PC-3 (cell line): ENCODE measurements around the gene CDKL4. TPM values are rescaled to one million over a fixed set of nuclear protein-coding genes. Genes with fewer than 3 reads are reported as not detected.

ENCODE experiments used
- ATAC-seq: fragments of 200-7000 bp; cut with Tn5 transposase; 2 replicates; pipeline ENCODE4 v1.9.1; 2020; ENCODE audit warnings: mild to moderate bottlenecking, moderate library complexity
- Bru-seq: library from RNA; stranded (reverse); fragments of 400-500 nt; gene quantifications from one replicate; lab custom pipeline; 2021; lab: Mats Ljungman, UMichigan
- BruChase-seq, 2 experiments: library from RNA; stranded (reverse); fragments of 400-500 nt; gene quantifications; one replicate each; lab custom pipeline; 2021; lab: Mats Ljungman, UMichigan
- BruUV-seq: library from RNA; stranded (reverse); fragments of 400-500 nt; replicated peaks from 2 replicates; lab custom pipeline; 2021; lab: Mats Ljungman, UMichigan
- CTCF ChIA-PET: fragments of 300-600 bp; sonication (Branson Sonifier 250); formaldehyde crosslinking; loops from one replicate; lab custom pipeline; 2022; ENCODE audit warnings: antibody characterized with exemption; lab: Charles Lee
- POLR2A ChIA-PET: fragments of 300-600 bp; sonication (Branson Sonifier 250); formaldehyde crosslinking; loops from one replicate; lab custom pipeline; 2022; ENCODE audit warnings: antibody characterized with exemption; ENCODE audit not compliant: unreplicated experiment; lab: Charles Lee
- DNase-seq: peaks from one replicate; pipeline ENCODE4 v3.0.0-alpha.2; 2015
- H2AFZ ChIP-seq: fragments of 300-600 bp; sonication (generic); 2 replicates; pipeline ENCODE4 v1.6.0; 2016; ENCODE audit warnings: antibody characterized with exemption, low read length
- H3F3A ChIP-seq: fragments of 300-600 bp; sonication (generic); one replicate; pipeline ENCODE4 v1.6.0; 2017; ENCODE audit warnings: antibody characterized with exemption, low read length, control low read depth, mild to moderate bottlenecking; ENCODE audit not compliant: unreplicated experiment
- H3K27ac ChIP-seq: fragments of 300-600 bp; sonication (generic); 2 replicates; pipeline ENCODE4 v1.5.1; 2016; ENCODE audit warnings: mild to moderate bottlenecking, low read length
- H3K27me3 ChIP-seq: fragments of 300-600 bp; sonication (generic); 2 replicates; pipeline ENCODE4 v1.6.1; 2016; ENCODE audit warnings: low read length, mixed read lengths
- H3K36me3 ChIP-seq: fragments of 300-600 bp; sonication (generic); 2 replicates; pipeline ENCODE4 v1.6.1; 2016; ENCODE audit warnings: low read depth, mixed run types, low read length, mixed read lengths
- H3K4me1 ChIP-seq: fragments of 300-600 bp; sonication (generic); 2 replicates; pipeline ENCODE4 v1.5.1; 2016; ENCODE audit warnings: low read length; ENCODE audit not compliant: insufficient read depth
- H3K4me2 ChIP-seq: fragments of 300-600 bp; sonication (generic); 2 replicates; pipeline ENCODE4 v1.6.0; 2016; ENCODE audit warnings: low read length
- H3K4me3 ChIP-seq: fragments of 300-600 bp; sonication (generic); 2 replicates; pipeline ENCODE4 v1.5.1; 2016; ENCODE audit warnings: mild to moderate bottlenecking, low read length, mixed read lengths
- H3K79me2 ChIP-seq: fragments of 300-600 bp; sonication (generic); 2 replicates; pipeline ENCODE4 v1.6.1; 2017; ENCODE audit warnings: low read length, mixed read lengths
- H3K9ac ChIP-seq: fragments of 300-600 bp; sonication (generic); 2 replicates; pipeline ENCODE4 v1.6.0; 2016; ENCODE audit warnings: mild to moderate bottlenecking, low read length
- H3K9me2 ChIP-seq: fragments of 300-600 bp; sonication (generic); replicated peaks from 2 replicates; pipeline ENCODE4 v1.6.1; 2016; ENCODE audit warnings: mixed run types, low read length, mixed read lengths
- H3K9me3 ChIP-seq: fragments of 300-600 bp; sonication (generic); 2 replicates; pipeline ENCODE4 v1.6.1; 2016; ENCODE audit warnings: low read length, mixed read lengths
- H4K20me1 ChIP-seq: fragments of 300-600 bp; sonication (generic); 2 replicates; pipeline ENCODE4 v1.6.1; 2016; ENCODE audit warnings: low read length, mixed read lengths
- CTCF ChIP-seq: fragments of 300-600 bp; sonication (generic); conservative IDR thresholded peaks from 2 replicates; pipeline ENCODE4 v1.5.1; 2017; ENCODE audit warnings: antibody characterized with exemption, low read depth, mild to moderate bottlenecking, low read length
- EZH2 ChIP-seq: fragments of 300-600 bp; sonication (generic); IDR thresholded peaks from one replicate; pipeline ENCODE4 v1.6.1; 2017; ENCODE audit warnings: antibody characterized with exemption, mild to moderate bottlenecking, low read length; ENCODE audit not compliant: unreplicated experiment
- EZH2phosphoT487 ChIP-seq: fragments of 300-600 bp; sonication (generic); IDR thresholded peaks from 2 replicates; pipeline ENCODE4 v1.6.1; 2018; ENCODE audit warnings: mild to moderate bottlenecking, antibody characterized with exemption, low read length, borderline replicate concordance
- intact Hi-C: fragments of 100-400 bp; cut with micrococcal nuclease; formaldehyde crosslinking; loops from 2 replicates; pipeline ENCODE4 v1.9.0; 2023
- long read RNA-seq: library from polyadenylated mRNA; unstranded; transcript quantifications from one replicate; pipeline ENCODE4 v2.0.0, GENCODE V29; 2021; ENCODE audit not compliant: unreplicated experiment
- total RNA-seq: library from RNA; depleted of rRNA; stranded (reverse); fragments of >200 nt; gene quantifications from 2 replicates; pipeline ENCODE4 v1.2.3, GENCODE V29; 2014; rRNA removed

CDKL4 gene
- 0.07 TPM in 1 of 2 replicates, not detected in the other for total RNA-seq
- Bru-seq, nascent RNA = percentile 59 among the genes with signal in this experiment
- BruChase-seq, experiment 1, labeled RNA remaining after a 6-hour chase = percentile 65 among the genes with signal in this experiment
- percentile 74 among the genes with signal in this experiment for BruChase-seq, experiment 2, labeled RNA remaining after a 2-hour chase
- long read RNA-seq = 0 reads

DNA sequence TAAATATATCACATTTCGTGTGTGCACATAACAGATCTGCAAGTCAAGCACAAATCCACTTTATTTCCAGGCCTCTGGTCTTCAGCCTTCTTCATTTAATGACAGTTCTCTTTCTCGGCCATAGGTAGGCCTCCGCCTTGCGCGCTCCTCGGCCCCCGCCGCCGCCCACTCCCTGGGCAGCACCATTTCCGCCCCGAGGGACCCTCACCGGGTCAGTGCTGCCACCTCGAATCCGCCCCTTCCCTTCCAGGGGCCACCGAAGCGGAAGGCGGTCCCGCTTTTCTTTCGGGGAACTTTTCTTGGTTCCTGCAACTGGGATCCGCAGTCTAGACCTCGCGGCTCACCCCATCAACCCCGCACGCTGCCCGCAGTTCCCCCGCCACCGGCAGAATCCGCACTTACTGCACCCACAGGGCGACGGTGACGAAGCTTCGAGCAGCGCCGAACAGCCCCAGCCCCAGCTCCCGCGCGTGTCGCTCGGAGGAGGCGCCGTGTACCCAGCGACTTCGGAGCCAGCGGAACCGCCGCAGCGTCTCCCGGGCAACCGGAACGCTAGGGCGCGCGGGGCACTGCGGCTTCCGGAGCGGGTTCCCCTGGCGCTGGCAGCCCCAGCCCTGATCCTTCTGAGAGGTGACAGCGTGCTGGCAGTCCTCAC, at the start of gene CDKL4:
CDKL4 (minus strand) TSS at position 502 of the 655 bp plus-strand sequence.
- ChIA-PET CTCF (interaction anchor here (0.6 kb wide), 1 partner anchor 296 kb away, joined by 3 read pairs; no protein-coding TSS in a partner anchor), POLR2A (no interaction called here)
- Histone ChIP-seq H3K9me2 (no peaks in the 10 kb centered on the region), H3K27me3 (no peaks in the 10 kb centered on the region), H3K4me3 (no peak within 1 kb of the TSS), H3K4me1 (no peaks in the 10 kb centered on the region), H3K27ac (no peak within 1 kb of the TSS), H3K9ac (no peak within 1 kb of the TSS), H3K79me2 (no peaks in the 10 kb centered on the region), H3K9me3 (no peaks in the 10 kb centered on the region), H3F3A (no peaks in the 10 kb centered on the region), H3K4me2 (no peak within 1 kb of the TSS), H3K36me3 (no peaks in the 10 kb centered on the region), H4K20me1 (no peaks in the 10 kb centered on the region), H2AFZ (no peak within 1 kb of the TSS)
- TF ChIP-seq CTCF (no peak), EZH2 (no peak), EZH2phosphoT487 (no peak)
- no peak for DNase-seq
- BruUV-seq = no TSS peak
- ATAC-seq = no peak
- intact Hi-C loops = no loop called here

- DNase-seq (no peak), ATAC-seq (no peak)
- Histone ChIP-seq H3K79me2 (no peaks in the 10 kb centered on the region), H2AFZ (no peak overlapping the region), H4K20me1 (no peaks in the 10 kb centered on the region), H3K4me3 (no peak overlapping the region), H3F3A (no peaks in the 10 kb centered on the region), H3K9me2 (no peaks in the 10 kb centered on the region), H3K4me1 (no peaks in the 10 kb centered on the region), H3K36me3 (peaks cover 57% of the 10 kb centered on the region), H3K9me3 (no peaks in the 10 kb centered on the region), H3K4me2 (no peak overlapping the region), H3K27ac (no peak overlapping the region), H3K9ac (no peak overlapping the region), H3K27me3 (no peaks in the 10 kb centered on the region)
- TF ChIP-seq EZH2 (no peak), EZH2phosphoT487 (no peak), CTCF (no peak)
- ChIA-PET CTCF (interaction anchor here (0.7 kb wide), 1 partner anchor 213 kb away, joined by 3 read pairs; no protein-coding TSS in a partner anchor), POLR2A (no interaction called here)
- intact Hi-C loops = no loop called here
- BruUV-seq = no TSS peak
Observed at GRCh38 chr2:39290433-39290832, 46.7 kb upstream of the CDKL4 start.

DNA sequence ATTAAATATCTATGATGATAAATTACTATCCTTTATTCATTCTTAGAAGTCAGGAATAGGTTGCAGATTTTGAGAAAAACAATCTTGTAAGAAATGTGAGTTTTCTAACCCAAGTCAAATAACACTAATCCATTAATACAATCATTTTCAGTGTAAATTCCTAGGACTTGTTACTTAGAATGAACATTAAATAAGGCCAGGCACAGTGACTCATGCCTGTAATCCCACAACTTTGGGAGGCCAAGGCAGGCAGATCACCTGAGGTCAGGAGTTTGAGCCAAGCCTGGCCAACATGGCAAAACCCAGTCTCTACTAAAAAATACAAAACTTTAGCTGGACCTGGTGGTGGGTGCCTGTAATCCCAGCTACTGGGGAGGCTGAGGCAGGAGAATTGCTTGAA, 45.8 kb upstream of the CDKL4 start:
- H3K27me3 ChIP-seq = no peaks in the 10 kb centered on the region
- ATAC-seq = peak; percentile 49
- no peak overlapping the region for H3K9ac ChIP-seq
- H3K9me3 ChIP-seq = no peaks in the 10 kb centered on the region
- ChIA-PET POLR2A (no interaction called here), CTCF (no interaction called here)
- H3K4me1 ChIP-seq = no peaks in the 10 kb centered on the region
- intact Hi-C loops = no loop called here
- peaks cover 64% of the 10 kb centered on the region for H3K36me3 ChIP-seq
- no TSS peak for BruUV-seq
- no peak overlapping the region for H3K27ac ChIP-seq
- no peaks in the 10 kb centered on the region for H3F3A ChIP-seq
- H3K4me3 ChIP-seq = no peak overlapping the region
- H3K4me2 ChIP-seq = no peak overlapping the region
- H3K79me2 ChIP-seq = no peaks in the 10 kb centered on the region
- H3K9me2 ChIP-seq = no peaks in the 10 kb centered on the region
- no peak overlapping the region for H2AFZ ChIP-seq
- H4K20me1 ChIP-seq = no peaks in the 10 kb centered on the region
- TF ChIP-seq CTCF (no peak), EZH2 (no peak), EZH2phosphoT487 (no peak)
- no peak for DNase-seq
